GM12873 (cell line): ENCODE measurements around the gene ADM5.

Experiments
- CTCF ChIP-seq: IDR thresholded peaks from 2 replicates; pipeline ENCODE4 v1.5.1; 2012; ENCODE audit warnings: low read depth, mild to moderate bottlenecking, moderate library complexity, low read length, control low read depth; ENCODE audit not compliant: insufficient read depth; ENCODE audit errors: missing control alignments

ADM5 gene

GRCh38 chr19:49655570-49656455, 33.6 kb upstream of the ADM5 start:
- no peak for TF ChIP-seq CTCF

DNA sequence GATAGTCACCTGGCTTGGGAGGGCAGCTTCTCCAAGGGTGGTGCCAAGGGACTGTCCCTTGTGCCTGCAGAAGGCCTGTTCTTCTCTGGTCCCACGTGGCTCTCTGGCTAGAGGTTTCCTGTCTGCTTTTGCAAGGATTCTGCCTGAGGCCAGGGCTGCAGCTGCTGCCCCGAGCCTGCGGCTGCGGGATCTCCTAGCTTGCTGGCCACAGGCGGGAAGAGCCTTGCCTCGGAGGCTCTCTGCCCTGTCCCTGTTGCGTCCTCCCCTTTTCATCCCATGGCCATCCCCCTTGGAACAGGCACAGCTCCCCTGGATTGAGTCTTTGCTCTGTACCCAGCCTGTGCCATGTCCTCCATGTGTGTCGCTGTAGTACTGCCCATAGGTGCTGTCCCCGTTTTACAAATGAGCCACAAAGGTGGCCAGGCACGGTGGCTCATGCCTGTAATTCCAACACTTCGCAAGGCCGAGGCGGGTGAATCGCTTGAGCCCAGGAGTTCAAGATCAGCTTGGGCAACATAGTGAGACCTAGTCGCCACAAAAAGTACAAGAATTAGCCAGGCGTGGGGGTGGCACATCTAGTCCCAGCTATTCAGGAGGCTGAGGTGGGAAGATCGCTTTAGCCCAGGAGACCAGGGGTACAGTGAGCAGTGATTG, 32.8 kb upstream of the ADM5 start:
- TF ChIP-seq CTCF: no peak

DNA sequence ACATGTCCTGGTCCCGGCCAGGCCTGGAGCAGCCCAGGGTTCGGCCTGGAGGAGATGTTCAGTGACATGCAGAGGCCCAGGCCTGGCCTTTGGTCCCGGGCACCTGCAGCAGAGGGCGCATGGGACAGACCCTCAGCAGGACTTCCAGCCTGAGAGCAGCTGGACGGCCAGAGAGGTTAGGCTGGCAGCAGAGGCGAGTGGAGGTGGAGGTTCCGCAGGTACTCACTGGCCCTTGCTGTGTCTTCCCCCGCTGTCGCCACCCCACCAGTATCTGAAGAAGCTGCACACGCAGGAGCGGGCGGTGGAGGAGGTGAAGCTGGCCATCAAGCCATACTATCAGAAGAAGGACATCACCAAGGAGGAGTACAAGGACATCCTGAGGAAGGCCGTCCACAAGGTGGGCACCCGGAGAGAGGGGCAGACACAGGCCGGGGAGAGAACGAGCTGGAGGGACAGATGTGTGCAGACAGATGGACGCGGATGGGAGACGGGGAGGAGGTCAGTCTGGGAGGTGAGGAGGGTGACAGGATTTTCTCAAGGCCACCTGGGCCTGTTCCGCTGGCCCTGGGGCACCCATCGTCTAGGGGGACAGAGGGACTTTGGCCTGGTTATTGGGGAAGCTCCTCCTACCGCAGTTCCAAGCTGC, 31.8 kb upstream of the ADM5 start:
- no peak for TF ChIP-seq CTCF

- no peak for TF ChIP-seq CTCF
Measured at GRCh38 chr19:49658139-49658517, 31.3 kb upstream of the ADM5 start.

DNA sequence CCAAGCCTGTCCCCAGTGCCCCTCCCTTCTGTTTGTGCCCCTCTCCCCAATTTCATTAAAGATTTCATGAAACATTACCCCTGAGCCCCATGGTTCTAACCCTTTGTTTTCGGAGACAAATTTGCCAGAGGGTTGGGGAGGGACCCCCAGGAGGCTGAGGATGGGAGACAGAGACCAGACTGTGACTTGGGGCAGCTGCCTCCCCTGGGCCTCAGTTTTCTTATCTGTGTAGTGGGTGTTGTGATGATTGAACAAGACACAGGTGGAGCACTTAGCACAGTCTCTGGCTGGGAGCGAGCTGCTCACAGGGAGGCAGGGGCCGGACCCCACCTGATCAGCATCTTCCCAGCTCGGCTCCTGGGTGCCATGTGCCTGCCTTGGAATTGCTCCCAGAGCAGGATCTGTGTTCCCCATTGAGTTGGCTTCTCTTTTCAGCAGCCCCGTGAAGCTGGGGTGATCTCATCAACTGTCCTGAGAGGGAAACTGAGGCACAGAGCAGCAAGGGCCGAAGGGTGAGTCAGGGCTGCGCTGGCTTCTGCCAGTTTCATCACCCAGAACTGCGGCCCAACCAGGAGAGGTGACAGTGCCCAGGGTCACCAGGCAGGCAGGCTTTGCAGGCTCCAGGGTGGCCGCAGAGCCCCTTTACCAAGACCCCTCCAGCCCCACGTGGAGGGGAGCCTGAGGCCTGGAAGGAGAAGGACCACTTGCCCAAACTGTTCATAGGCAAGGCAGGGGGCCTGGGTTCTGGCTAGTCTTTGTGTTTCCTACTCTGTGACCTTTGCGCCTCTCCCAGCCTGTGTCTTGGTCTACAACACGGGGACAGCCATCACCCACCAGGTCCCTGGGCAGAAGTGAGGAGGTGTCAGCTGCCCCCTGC, 30.6 kb upstream of the ADM5 start:
- TF ChIP-seq CTCF: no peak

- no peak for TF ChIP-seq CTCF
Measured at GRCh38 chr19:49660338-49660961, 28.9 kb upstream of the ADM5 start.
